Pulmonary artery endothelial cell (primary cell): Measurements from ENCODE around the gene COL6A3. TPM values are rescaled to one million over a fixed set of nuclear protein-coding genes. Genes with fewer than 3 reads are reported as not detected.
A peak's percentile ranks its signal among the peaks of the same experiment; 100 is the strongest.

ENCODE experiments used
- DNase-seq: peaks from one replicate; pipeline ENCODE4 v3.0.0-alpha.2; 2011; ENCODE audit warnings: low read depth, low spot score
- total RNA-seq: library from RNA; depleted of rRNA; stranded (reverse); fragments of >200 nt; gene quantifications from 2 replicates; pipeline ENCODE4 v1.2.3, GENCODE V29; 2014

COL6A3 gene
- total RNA-seq, 1 donor from 2014 or later: 0.07 TPM

DNA sequence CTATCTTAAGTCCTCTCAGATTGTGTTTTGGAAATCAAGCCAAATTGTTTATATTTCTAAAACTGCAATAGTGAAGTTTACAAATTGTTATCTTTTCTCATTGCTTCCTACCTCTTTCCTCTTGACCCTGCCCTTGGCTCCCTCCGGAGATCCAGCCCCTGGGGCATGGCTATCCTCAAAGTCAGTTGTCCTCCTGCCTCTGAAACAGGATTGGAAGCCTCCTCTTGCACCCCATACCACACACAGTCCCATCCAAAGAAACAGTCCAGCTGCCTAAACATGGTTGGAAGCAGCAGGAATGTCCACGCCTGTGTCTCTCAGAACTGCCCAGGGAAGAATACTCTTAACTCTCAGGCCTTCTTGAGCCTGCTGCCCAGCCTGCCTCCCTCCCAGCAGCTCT is 30.1 kb upstream of the COL6A3 start:
- no peak for DNase-seq

DNA sequence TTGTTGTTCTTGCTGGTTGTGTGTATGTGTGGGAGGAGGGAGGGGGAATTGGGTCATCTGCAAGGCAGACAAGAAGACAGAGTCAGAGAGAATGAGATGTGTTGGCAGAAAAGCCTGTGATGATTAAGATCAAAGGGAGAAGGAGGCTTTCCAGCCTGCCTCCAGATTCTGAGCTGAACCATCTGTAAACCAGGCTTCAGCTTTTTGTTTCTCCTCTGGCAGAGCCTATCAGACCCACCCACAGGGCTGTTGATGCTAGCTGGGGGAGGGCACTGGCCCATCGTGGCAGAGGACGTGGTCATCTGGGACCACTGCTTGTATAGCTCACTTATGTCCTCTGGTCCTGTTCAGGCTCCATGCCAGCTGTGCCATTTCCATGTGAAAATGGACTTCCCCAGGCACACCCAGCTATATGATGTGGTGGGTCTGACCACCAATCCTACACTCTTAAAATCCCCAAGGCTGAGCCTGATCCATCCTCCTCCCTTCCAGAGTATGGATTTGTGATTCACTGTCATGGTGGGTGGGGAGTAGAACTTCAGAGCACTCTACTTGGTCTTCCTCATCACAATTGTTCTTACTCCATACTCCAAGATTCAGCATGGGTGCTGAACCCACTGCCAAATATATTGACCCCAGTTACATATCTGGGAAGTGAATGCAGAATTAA is 27.8 kb upstream of the COL6A3 start:
- no peak for DNase-seq

DNA sequence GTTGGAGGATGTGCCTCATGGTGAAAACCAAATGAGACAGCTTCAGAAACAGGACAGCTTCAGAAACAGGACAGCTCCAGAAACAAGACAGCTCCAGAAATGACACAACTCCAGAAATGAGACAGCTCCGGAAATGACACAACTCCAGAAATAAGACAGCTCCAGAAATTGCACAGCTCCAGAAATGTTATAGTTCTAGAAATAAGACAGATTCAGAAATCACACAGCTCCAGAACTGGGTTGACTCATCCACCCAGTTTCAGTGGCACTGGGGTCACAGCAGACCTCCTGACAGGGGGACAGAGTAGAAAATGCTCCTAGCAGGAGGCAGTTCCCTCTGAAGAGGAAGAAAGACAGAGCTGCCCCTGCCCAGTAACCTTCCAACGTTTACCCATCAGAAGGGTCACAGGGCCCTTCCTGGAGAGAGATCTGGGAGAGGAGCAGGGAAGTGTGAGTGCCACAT is 26.9 kb upstream of the COL6A3 start:
- DNase-seq: no peak

DNA sequence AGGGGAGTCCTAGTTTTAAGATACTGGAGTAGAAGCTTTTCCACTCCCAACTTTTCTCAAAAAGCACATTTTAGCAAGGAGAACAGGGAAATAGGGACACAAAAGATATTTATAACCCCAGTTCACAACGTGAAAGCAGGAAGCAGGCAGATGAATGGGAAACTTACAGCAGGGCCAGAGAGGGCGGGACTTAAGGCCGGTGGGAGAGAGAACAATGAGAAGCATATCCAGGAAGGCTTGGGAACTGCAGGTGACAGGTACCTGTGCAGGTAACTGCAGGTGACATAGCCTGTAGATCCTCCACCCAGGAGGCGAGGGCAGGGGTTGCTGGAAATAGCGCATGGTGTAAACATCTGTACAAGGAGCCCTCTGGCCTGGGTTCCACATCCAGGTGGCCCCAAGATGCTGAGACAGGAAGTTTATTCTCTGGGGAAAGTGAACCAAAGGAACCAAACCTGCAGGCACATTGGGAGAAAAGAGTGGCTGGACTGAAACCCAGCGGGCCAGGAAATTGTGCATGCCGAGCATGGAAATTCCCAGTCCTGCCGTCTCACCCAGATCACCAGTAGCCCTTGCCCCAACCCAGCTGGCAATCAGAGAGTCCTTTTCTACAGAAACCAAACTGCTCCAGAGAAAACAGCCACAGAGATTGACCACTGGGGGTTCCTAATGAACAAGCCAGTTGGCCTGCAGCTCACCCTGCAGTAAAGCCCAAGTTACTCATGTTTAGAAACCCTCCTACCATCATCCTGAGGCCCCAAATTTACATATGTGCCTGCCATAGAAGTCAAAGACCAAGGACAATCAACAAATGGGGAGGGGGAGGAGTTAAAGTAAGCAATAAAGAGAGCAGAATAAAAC is 24.3 kb upstream of the COL6A3 start:
- no peak for DNase-seq

DNA sequence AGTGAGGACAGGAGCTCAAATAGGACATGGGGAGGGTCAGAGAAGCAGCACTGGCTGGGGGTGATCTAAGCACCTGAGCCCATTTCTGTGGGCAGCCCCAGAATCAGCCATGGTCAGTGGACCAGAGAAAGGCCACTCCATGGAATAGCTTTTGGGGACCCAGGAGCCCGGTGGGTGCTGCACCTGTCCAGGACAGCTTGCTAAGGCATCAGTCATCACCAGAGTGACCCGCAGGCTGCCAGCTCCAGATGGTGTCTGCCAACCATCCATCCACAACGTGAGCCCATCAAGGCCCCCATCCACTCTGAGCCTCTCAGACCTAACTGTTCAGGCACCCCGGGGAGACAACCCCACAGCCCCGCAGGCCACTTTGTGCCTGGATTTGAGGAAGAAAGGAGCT is 23.6 kb upstream of the COL6A3 start:
- no peak for DNase-seq

DNA sequence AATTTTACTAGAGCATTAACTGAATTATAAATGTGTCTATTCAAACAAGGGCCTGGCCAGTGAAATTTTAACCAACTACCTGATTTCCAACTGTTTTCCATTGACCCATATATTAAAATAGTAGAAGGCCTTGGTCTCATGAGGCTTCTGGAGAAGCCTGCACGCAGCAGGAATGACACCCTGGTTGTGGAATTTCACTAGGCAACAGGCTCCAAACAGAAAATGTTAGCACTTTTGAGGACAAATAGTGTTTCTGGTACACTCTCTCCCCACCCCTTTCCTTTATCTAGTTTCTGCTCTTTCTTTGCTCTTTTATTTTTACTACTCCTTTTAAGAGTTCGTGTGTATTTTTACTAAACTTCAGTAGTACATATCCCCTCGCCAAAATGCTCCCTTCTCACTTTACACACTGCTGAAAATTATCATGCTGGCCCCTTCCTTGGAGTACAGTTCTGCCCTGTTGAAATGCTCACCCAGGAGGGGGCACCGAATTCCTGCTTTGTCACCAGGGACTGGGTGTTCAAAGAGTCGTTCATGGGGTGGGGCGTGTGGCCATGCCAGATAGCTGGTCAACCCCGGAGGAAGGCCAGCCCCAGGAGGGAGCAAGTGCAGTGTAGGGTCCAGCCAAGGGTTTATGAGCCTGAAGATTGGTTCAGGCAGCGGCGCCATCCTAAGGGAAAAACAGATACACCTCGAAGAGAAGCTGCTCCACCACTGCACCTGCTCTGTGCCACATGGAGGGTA is 22.1 kb upstream of the COL6A3 start:
- DNase-seq: no peak

DNA sequence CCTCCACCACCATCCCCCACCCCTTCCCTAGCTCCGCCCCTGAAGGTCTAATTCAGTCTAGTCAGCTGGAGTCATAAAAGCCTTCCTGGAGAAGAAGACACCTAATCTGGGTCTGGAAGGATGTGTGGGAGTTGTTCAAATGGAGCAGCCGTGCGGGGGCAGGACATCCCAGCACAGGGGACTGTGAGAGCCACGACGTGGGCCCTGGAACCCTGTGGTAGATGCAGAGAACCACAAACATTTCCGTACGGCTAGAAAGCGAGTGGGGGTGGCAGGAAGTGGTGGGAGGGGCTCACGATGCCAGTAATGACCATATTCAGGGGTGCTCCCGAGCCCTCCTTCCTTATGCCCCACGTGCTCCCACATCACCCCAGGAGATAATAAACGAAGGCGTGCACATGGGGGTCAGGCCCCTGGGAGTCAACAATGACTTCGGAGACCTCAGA is 20.9 kb upstream of the COL6A3 start:
- no peak for DNase-seq

DNA sequence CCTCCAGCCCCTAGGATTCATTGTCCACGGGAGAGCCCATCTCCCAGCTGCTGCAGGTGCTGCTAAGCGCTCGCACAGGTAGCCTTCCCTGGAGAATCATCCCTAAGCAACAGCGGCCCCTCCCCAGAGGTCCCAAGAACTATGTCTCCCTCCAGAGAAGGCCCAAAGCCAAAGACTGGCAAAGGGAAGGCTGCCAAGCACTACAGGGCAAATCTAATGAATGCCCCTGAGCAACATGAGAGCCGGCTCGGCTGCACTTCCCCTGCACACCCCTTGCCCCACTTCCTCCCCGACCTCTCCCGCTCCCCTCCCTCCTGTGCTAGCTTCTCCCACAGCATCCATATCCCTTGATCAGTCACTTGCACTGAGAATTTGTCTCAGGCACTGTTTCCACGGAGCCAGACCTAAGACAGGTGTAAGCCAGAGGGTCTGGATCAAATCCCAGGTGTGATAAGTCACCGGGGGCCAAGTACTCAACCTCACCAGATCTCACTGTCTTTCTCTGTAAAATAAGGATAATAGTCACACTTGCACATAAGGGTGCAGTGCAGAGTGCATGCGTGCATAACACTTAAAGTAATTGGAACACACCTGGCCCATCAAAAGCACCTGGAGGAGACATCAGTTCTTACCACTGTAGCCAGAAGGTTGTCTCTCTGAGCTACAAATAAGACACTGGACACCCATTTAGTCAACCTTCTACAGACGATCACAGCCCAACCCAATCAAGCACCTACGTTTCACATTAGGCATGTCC is 20.1 kb upstream of the COL6A3 start:
- no peak for DNase-seq

DNA sequence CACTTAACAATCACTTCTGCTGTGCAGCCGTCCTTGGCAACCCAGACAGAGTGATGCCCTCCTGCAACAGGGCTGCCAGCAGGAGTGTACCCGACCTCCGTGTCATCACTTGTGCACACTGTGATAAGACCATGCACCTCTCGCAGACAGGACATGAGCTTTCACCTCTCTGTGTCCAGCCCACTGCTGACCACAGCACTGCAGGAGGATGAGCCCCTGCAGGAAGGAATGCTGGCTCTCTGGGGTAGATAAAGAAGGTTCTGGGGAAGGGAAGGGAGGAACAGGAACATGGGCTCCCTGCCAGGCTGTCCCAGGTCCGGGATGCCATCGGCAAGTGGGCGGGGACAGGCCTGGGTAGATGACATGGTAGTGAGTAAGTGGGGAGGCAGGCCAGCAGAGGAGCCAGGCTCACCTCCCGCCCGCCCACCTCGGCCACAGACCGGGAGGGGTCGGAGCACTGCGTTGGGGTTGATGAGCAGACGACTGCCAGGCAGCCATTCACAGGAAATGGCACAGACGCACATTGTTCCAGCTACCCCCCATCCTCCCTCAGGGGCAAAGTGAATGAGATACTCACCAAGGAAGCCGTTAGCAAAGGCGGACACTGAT is 18.6 kb upstream of the COL6A3 start:
- no peak for DNase-seq

DNA sequence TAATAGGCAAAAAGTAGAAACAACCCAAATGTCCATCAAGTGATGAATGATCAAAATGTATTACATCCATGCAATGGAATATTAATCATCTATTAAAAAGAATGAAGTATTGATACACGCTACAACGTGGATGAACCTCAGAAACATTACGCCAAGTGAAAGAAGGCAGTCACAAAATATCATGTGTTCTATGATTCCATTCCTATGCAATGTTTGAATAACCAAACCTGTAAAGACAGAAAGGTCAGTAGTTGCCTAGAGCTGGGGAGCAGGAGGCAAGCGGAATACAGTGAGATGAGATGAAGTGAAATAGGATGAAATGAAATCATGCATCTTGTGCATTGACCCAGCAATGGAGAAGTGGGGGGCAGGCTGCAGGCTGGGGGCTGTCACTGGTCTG is 17.9 kb upstream of the COL6A3 start:
- no peak for DNase-seq

DNA sequence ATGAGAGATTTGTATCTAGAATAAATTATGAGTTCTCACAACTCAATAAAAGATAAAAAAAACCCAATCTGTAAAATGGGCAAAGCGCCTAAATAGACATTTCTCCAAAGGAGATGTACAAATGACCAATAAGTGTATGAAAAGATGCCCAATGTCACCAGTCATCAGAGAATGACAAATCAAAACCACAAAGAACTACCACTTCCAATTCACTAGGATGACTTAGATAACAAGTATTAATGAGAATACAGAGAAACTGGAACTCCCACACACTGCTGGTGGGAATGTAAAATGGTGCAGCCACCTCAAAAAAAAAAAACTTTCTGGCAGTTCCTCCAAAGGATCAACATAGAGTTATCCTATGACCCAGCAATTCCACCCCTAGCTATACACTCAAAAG is 17.4 kb upstream of the COL6A3 start:
- DNase-seq: no peak

DNA sequence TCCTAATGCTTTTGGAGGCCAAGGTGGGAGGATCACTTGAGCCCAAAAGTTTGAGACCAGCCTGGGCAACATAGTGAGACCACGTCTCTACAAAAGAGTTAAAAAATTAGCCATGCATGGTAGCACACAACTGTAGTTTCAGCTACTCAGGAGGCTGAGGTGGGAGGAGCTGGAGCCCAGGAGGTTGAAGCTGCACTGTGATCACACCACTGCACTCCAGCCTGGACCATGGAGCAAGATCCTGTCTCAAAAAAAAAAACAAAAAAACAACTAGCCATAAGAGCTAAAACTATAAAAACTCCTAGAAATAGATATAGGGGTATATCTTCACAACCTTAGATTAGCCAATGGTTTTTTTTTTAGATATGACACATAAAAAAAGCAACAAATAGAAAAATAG is 16.9 kb upstream of the COL6A3 start:
- DNase-seq: no peak

DNA sequence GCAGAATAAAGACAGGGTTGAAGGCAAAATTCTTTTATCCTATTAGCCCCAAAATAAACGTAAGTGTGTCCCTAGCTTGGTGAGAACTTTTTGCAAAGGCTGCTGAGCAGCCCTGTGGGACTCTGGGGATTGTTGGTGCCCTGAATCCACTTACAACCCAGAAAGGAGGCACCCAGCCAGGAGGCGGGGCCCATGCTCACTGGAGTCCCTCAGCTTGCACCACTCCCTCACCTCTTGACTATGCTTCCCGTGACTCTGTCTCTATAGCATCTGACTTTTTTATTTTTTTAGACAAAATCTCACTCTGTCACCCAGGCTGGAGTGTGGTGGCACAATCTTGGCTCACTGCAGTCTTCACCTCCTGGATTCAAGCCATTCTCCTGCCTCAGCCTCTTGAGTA is 15.8 kb upstream of the COL6A3 start:
- DNase-seq: no peak

DNA sequence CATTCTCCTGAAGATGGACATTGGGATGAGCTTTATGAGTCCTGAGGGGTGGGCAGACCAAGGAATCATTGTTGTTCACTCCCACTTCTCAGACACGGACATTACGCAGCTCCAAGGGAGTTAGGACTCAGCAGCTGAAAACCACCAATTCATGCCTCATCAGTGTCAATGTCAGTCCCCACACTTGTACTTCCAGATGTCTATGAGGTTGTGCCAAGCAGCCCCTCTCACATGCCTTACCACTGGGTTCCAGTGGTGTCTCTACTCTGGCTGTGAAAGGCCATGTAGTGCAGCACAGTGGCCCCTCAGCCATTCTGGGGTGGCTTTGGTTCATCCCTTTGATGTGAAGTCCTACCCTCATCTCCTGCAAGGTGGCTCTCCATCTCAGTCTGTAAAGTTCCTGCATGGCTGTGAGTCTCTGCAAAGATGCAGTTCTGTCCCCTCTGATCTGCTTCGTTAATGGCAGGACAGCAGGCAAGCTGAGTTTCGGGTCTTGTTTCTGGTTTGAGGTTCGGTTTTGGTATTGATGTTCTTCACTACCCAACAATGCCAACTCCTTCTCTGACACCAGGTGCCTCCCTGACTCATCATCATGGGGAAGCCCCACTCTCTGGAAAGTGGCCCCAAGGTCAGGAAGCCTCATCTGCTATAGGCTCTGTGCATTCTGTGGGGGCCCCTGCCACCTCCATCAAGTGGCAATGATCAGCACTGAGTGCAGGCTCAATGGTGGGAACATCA is 14.0 kb upstream of the COL6A3 start:
- no peak for DNase-seq

DNA sequence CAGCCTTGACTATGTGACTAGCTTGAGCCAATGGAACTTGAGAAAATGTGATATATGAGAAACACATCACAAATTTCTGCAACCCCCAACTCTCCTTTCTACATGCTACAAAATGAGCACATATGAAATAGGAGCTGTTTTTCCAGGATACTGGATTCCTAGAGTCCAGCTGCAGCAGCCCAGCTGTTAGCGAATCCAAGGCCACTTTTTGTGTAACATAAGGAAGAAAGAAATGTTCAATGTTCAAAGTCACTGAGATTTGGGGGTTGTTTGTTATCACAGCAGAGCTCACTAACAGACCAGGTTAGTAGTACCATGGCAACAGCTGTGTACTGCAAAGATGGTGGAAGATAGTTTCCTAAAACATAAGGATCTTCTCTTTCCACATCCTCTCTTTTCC is 12.6 kb upstream of the COL6A3 start:
- DNase-seq: no peak

DNA sequence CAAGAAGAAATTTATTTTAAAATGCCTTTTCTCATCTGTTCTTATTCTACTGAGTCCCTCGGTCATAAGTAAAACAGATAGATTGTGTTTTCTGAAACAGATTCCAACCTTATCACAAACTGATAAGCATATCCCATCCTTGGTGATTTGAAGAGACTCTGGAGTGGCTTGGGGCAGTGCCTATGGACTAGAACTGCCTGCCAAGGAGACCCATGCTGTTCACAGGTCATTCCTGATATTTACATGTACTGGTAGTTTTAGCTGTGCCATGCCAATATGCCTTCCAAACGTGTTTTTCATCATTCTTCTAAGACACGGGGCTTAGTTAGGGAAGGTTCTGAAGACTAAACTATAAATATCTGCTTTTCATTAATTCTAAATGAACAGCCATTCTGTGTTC is 11.4 kb upstream of the COL6A3 start:
- DNase-seq: no peak

DNA sequence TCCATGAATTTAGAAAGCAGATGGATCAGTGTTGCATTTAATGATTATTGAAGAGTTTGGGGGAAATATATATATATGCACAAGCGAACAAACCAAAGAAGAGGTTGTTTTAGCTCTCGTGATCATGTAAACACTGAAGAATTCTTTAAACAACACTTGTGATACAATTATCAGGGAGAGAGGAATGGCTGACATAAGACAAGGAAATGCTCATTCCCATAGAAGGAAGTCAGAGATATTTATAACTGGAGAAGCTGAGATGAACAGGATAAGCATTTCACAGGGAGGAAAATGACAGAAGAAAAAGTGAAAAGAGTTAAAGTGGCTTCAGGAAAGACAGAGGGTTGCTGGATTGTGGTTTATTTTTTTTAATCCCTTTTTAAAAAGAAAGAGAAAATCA is 10.6 kb upstream of the COL6A3 start:
- no peak for DNase-seq

DNA sequence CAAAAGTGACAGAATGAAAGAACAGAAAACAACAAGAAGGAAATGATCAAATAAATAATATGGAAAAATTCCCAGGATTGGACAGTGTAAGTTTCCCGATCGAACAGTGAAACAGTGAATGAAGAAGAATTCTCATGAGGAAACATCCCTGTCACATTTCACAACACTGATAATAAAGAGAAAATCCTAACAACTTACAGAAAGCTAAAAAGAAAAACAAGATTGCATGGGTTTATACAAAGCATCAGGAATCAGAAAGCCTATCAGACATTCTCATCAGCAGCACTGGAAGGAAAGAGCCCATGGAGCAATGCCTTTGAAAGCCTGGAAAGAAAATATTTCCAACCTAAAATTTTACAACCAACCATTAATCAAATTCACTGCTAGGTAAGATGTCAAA is 9.9 kb upstream of the COL6A3 start:
- no peak for DNase-seq

DNA sequence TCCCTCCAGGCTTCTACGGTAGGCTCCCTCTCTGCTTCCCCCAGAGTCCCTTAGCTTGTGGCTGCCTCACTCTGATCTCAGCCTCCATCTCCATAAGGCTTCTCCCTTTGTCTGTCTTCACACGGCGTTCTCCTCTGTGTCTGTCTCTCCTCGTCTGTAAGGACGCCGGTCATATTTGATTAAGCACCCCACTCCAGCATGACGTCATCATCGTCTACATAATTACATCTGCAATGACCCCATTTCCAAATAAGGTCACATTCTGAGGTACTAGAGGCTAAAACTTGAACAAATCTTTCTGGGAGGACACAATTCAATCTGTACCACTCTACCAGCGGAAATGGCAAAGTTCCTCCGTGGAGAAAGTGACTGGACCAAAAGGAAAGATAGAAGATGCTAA is 8.3 kb upstream of the COL6A3 start:
- no peak for DNase-seq

DNA sequence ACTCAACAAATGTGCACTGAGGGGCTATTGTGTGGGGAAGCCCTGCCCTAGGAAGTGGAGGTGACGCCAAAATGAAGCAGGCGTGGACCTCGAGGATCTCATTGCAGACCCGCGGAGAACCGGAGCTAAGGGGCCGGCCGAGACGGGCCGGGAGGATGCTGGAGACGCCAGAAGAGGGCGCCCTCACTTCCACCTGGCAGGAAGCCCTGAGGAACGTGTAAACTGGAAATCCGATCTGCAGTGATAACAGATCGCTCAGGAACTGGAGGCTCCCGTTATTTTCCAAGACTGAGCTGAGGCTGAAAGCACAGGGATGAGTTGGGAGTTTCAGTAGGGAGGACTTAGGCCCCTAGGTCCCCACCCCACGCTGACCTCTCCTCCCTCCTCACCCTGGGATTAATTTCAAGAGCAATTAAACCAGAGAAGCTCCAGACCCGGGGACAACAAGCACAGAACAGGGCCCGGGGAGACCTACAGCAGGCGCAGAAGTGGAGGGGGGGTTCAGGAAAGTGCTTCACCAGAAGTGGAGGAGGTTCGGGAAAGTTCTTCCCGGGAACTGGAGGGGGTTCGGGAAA is 7.7 kb upstream of the COL6A3 start:
- peak; percentile 30 for DNase-seq
